Smooth muscle cell of the brain vasculature (primary cell): Measurements from ENCODE around the gene RAB3GAP1.

ENCODE experiments used
- DNase-seq: peaks from one replicate; pipeline ENCODE4 v3.0.0-alpha.2; 2012; ENCODE audit warnings: low read depth, low spot score

RAB3GAP1 gene

DNA sequence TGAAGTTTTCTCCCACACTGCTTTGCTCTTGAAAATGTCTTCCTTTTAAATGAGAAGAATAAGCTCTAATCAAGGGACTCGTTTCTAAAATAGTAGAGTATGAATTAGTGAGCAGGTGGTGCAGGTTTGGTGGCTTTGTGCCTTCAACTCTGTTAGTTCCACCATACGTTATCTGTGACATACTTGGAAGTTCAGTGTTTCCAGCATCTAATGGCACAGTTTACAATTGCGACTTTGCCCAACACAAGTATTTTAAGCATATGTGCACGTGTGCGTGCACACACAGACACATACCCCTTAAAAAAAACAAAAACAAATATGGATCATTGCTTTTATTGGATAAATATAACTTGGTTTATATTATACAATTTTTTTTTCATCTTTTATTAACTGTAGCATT, 111.8 kb downstream of the RAB3GAP1 start:
- no peak for DNase-seq

DNA sequence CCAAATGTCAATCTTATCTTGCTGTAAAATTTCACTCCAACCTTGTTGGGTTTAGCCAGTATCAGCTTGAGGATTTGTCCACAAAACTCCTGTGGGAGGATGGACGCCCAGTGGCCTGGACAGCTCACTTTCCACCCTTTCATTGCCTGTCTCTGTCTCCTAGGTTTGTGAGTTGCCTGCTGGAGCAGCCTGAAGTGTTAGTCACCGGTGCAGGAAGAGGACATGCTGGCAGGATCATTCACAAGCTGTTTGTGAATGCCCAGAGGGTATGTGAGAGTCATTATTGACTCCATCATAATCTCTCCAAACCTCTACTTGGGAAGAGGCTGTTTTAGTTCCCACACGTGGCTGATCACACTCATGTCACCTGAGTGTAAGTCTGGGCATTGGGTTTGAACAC, 112.3 kb downstream of the RAB3GAP1 start:
- DNase-seq, result peak; percentile 17

DNA sequence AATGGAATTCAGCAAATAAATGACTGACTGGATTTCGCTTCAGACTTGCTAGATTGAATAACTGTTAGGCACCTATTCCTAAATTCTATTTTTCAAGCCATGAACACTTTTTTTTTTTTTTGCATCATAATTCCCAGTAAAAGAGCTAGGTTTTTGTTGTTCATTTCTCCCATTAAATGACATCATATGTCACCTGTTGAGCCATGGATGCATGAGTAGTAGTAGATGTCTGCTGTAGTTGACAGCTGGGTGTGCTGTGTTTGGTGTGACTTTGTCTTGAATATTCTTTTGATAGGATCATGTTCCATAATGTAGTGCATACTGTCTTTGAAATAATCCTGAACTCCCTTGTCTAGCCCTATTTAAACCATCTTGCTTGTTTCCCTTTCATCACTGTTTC, 115.2 kb downstream of the RAB3GAP1 start:
- no peak for DNase-seq

DNA sequence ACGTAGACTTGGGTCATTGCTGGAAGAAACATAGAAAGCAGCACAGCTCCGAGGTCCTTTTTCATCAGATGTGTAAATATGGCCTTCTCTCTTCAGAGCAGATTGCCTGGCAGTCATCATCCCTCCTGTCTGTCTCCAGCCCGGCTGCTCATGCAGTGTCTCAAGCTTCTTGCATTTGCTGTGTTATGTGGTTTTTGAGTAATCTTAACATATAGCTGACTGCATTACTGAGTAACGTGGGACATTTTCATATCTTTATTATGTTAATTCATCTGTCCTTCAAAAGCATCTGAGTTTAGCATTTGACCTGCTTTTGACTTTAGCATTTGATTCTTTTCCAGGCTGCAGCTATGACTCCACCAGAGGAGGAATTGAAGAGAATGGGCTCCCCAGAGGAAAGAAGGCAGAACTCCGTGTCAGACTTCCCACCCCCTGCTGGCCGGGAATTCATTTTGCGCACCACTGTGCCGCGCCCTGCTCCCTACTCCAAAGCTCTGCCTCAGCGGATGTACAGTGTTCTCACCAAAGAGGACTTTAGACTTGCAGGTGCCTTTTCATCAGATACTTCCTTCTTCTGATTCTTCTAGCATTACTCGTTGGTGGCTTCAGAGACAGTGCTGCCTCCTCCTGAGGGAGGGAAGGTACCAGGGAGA, 116.2 kb downstream of the RAB3GAP1 start:
- DNase-seq, result no peak

DNA sequence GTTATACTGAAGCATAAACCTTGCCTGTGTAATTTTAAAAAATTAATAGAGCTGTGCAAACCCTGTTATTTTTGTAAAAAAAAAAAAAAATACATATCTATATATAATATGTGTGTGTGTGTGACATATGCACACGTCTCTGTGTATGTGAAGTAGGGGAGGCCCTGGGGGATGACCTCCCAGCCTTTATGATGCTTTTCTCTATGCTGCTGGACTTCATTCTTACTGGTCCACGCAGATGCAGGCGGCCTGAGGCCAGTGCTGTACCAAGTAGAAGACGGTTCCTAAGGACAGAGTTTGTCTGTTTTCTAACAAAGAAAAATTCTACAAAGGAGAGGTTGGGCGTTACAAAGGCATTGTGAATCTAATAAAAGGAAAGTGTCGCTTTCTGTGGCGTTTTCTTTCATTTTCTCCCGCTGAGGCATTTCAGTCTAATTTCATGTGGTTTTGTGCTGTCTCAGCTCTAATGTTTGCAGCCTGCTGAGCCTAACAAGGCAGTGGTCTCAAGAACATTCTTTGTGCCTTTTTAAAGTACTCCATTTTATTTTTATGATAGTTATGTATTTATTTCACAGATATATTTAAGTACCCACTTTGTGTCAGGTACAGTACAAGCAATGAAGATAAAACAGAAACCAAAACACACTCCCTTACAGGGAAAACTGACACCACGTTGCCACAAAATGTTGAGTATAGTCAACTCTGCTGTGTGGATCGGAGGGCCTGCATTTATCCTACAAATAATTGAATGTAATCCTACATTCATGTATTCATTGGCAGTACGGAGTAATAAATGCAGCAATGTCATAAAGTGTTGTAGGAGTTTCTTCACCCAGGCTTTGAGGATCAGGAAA, 118.0 kb downstream of the RAB3GAP1 start:
- no peak for DNase-seq

DNA sequence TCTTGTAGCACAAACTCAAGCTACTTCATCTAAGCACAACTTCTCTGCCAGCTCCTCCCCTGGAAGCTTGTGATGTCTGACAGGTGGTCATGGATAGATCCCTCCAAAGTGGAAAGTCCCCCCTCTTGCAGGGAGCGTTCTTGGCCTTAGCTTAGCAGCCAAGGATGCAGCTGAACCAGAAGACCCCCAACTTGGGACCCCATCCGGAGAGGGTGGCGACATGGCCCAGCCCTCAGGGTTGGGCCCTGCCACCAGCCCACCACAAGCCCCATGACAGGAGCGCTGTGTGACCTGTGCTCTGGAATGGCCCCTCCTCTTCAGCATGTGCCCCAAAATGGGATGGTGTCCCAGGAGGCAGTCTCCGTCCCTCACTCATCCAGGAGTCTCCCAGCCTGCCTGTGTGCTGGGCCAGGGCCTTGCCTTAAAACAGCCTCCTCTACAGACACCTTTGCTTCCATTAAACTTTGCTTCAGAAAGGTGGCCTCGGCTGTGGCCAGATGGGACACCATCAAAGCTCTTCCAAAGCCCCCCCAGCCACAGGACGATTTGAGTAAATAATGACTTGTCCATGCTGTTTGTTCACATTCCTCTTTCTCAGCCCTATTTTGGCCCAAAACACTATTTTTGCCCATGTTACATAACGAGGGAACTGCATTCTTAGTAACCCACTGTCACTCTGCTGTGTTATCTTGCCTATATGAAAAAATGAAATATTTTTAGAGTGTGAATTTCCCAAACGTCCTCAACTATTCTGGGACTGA, 122.1 kb downstream of the RAB3GAP1 start:
- DNase-seq, result no peak

DNA sequence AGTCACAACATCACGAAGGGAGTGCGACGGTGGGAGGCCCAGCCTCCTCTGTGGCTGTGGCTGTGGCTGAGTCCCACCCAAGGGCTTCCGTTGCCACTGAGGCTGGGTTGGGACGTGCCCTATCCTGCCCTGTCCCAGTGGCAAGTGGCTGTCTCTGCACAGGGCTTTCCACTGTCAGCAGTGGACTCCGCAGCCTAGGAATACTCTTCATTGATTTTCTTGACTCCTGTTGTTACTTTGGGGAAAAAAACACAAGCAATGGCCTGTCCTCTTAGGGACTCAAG, 122.7 kb downstream of the RAB3GAP1 start:
- DNase-seq, result no peak

DNA sequence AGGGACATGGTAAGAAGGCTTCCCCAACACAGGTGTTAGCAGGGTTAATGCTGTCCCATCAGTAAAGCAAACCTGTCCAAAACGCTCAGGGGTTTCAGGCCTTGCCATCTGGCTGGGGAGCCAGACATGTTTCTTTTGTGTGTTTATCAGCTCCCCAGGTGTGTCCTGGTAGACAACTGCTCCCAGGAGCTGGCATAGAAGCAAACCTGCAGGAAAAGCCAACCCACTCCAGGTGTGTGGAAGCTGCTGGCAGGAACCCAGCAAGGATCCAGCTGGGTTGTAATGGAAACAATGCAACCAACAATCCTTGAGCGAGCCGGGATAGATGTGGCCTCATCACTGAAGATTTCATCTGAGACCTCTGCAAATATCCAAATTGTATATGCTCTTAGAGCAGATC, 123.1 kb downstream of the RAB3GAP1 start:
- DNase-seq, result no peak

DNA sequence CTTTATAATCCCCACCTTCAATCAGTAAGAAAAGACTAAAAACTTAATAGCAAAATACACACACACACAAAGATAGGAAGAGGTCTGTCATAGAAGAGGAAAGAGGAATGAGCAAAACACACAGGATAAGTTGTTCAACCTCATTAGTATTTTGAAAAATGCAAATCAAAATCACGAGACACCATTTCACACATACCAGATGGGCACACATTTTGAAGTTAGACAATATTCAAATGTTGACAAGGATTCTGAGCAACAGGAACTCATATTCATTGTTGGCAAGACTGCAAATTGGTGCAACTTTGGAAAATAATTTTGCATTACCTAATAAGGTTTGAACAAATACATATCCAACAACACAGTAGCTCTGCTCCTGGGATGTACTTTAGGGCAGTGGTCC, 127.6 kb downstream of the RAB3GAP1 start:
- no peak for DNase-seq

DNA sequence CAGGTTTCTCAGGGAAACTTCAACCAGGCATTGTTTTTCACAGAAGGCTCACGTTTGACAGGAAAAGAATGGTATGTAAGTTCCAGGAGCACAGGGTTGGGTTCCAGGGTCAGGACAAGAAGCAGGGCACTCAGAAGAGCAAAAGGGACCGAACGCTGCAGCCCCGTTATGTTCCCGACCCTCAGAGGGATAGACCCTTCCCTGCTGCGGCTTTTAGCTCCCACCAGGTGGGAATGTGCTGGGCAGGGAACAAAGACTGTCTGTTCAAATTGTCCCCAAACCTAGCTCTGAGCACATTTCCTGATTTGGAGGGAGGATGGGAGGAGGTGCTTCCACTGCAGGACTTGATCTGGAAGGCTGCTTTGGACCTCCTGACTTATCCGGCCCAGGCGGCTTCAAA, 130.1 kb downstream of the RAB3GAP1 start:
- no peak for DNase-seq

DNA sequence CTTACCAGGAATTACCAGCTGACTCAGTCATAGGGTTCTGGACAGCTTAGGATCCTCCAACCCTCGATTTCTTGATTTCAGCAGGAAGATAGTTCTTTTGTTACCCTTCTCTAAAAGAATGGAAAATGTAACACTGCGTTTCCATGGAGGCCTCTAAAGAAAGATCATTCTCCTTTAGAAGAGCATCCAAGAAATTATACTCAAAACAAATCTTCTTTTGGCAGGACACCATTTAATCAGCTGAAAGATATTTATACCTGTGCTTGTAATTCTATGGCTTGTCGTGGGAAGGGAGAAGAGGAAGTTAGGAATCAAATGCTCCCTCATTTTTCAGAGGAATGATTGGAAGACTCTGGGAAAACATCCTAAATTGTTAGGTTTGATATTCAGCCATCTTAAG, 130.5 kb downstream of the RAB3GAP1 start:
- no peak for DNase-seq

DNA sequence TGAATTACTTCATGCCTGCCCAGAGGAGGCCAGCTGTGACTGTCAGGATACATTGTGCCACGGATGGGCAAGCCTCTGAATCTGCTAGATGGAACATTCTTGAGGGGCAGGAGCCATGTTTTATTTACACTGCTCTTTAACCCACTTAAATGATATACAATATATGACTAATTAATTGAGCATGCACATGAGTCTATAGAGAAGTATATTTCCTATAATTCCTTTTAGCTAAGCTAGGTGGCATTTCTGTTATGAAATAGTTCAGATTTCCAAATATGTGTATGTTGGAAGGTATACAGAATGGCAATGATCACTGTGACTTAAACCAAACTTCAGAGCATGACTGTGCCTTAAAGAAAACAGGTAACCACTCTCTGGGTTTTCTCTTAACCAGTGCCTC, 131.7 kb downstream of the RAB3GAP1 start:
- DNase-seq, result no peak

DNA sequence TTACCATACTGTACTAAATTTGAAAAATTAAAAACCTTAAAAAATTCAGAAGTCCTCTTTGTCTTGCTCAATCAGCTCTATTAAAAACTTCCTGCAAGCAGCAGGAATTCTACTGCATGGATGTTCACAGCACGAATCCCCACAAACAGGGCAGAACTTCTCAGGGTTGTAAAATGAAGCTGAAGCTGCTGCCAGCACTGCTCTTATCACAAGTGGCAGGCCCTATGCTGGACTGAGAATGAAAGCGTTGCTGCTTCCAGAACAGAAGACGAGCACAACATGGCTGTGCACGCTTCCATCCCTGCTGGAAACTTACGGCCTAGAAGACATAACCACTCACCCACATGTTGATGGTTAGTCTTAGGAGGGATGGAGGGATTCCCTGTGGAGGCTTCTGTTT, 134.0 kb downstream of the RAB3GAP1 start:
- no peak for DNase-seq

DNA sequence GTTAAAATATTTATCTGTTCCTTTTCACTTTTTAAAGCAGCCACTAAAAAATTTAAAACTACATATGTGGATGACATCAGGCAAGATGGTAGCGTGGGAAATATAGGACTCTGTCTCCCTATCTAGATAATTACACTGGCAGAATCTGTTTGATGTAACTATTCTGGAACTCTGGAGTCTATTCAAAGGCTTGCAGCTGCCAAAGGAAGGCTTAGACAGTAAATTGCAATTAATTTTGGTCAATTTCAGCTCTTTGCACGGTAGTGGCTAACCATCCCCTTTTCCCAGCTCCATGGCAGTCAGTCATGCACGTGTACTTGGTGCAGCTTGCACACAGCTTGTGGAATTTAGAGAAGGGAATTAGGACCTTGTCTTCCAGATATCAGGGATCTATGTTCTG, 135.2 kb downstream of the RAB3GAP1 start:
- no peak for DNase-seq

DNA sequence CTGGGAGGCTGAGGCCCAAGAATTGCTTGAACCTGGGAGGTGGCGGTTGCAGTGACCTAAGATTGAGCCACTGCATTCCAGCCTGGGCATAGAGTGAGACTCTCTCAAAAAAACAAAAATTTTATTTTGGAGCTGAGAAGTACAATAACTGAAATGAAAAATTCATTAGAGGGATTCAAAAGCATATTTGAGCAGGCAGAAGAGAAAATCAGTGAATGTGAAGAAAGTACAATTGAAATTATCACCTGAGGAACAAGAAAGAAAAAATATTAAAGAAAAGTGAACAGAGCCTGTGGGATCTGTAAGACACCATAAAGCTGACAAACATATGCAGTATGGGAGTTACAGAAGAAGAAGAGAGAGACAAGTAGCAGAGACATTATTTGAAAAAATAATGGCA, 137.1 kb downstream of the RAB3GAP1 start:
- DNase-seq, result no peak

DNA sequence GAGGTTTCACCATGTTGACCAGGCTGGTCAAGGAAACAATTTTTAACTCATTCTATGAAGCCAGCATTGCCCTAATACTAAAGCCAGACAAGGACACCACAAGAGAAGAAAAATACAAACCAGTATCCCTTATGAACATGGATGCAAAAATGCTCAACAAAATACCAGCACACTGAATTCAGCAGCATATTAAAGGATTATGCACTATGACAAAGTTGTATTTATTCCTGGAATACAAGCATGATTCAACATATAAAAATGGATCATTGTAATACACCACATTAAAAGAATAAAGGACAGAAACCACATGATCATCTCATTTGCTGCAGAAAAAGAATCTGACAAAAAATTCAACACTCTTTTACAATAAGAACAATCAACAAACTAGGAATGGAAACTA, 138.7 kb downstream of the RAB3GAP1 start:
- no peak for DNase-seq

DNA sequence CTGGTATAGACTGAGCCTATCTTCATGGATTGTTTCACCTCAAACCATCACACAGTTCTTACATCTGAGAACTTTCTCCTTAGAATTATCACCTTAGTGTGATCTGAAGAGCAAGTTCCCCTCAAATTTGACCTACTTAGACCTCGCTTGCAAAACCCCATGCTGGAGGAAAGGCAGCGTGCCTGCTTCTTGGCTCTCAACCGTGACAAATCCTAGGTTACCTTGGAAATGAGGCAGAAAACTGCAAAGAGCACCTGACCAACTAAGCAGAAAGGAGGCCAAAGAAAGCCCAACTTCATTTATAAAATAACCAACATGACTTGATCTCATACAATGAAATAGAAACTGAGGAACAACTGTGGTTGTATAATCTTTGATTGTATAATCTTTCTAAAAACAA, 146.4 kb downstream of the RAB3GAP1 start:
- no peak for DNase-seq

DNA sequence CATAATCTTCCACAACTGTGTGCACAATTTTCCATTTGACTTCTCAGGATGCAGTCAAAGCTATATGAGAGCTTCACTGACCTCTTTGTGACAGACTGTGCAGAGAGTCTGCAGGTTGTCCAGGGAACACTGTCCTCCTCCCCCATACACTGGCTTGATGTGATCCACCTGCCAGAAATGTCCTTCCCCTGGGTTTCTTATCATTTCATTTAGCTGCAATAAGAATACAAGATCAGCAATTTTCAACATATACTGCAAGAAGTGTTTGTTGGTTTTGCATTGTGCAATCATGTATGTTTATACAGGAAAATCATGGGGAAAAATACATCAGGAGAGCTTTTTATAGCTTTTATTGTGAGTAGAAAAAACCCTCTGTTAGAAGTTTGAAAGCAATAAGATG, 150.7 kb downstream of the RAB3GAP1 start:
- DNase-seq, result no peak

DNA sequence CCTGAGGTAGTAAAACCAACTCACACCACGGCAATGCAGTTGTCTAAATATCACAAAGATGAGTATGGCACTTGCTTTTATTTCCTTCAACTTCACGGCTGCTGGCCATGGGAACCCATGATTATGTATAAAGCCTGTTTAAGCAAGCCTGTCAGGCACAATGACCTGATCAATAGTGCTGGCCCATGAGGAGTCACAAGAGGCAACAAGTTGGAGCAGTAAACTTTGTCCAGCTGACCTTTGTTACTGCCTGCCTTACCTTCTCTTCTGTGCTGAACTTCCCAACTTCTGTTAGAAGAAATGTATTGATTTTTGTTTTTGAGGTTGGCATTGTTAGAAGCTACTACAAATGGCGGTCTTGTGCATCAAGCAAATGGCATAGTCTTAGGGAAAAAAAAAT, 151.9 kb downstream of the RAB3GAP1 start:
- no peak for DNase-seq

DNA sequence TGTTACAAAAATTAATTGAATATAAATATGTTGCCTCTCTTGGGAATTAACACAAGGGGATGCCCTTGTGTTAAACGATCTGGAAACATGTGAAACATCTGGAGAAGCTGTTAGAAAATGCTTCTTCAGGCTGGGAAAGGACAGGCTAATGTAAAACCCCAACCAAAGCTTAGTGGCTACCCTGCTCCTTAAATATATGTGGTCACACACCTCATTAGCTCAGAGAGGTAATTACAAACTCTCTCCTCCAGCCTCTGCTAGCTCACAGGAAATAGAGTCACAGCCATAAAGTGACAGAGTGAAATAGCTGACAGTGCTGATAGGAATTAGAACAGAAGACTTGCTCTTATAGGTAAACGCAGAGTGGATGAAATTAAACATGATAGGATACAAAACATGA, 155.9 kb downstream of the RAB3GAP1 start:
- no peak for DNase-seq

DNA sequence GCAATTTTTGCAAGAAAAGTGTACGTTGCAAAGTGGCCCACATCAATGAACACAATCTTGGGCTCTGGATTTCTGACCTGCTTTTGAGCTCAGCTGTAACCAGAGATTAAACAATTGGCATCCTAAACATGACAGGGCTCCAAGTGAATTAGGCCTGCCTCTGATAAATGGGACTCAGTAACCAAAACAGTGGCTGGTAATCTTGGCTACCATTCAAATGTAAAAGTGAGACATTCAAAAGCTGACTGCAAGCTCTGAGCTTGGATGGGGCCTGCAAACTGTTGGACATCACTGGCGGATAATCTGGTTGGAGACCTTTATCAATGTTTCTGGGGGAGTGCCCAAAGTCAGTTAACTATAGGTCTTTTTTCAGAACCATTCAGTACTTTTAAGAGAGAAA, 160.7 kb downstream of the RAB3GAP1 start:
- DNase-seq, result no peak

DNA sequence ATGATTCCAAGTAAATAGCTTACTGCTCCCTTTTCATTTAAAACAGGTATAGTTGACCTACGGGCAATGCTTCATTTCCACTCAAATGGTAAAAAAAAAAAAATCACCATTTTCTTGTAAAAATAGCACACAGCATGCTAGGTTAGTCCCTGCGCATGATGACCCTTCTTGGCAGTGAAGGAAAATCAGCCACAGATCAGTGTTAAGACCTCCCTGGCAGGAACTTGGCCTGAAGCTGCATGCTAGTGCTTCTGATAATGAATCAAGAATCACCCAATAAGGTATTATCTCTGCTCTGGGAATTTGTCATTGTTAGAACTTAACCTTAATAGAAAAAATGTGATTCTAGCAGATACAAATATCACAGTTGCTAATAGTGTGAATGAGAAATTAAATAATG, 166.3 kb downstream of the RAB3GAP1 start:
- DNase-seq, result no peak

DNA sequence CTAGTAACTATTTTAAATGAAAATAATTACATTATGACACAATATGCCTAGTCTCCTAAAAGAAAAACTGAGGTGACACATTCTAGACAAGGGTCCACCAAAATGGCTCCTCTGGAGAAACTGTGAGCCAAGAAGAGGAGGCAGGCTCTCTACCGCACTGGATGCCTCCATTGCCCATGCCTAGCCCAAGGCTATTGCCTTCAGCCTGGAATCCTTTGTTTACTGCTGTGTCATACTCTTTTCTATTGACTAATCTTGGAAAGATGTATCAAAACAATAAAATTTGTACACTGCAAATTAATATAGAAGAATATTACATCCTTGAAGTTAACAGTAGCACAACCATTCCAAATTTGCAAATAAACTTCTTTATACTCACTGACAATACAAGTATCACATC, 167.1 kb downstream of the RAB3GAP1 start:
- DNase-seq, result no peak
